HEK293 (cell line): ENCODE data around the gene BIRC6.

Experiments
- CTCF ChIA-PET: fragments of 350-600 bp; formaldehyde crosslinking; extraction: SDS; loops from one replicate; lab custom pipeline; 2021; ENCODE audit warnings: antibody characterized with exemption; lab: Yijun Ruan, JAX
- POLR2A ChIA-PET: fragments of 300-600 bp; formaldehyde crosslinking; extraction: SDS; loops from one replicate; lab custom pipeline; 2020; ENCODE audit warnings: antibody characterized with exemption, inconsistent platforms; lab: Yijun Ruan, JAX
- H3K27ac ChIP-seq: fragments of 200-500 bp; sonication (Bioruptor generic); 2 replicates; pipeline ENCODE4 v1.5.1; 2014; ENCODE audit warnings: low read depth, low read length, control low read depth, inconsistent platforms; ENCODE audit errors: extremely low read depth
- H3K36me3 ChIP-seq, 2 experiments: fragments of 200-500 bp in 1 of 2; sonication (Bioruptor generic) in 1 of 2; 1 replicate in 1 of 2; 2 replicates in 1 of 2; pipeline ENCODE4 v1.5.1; 2014 to 2017; ENCODE audit warnings: inconsistent platforms in 2 of 2, low read length in 2 of 2; ENCODE audit not compliant: control insufficient read depth in 2 of 2, insufficient read depth in 1 of 2
- H3K4me1 ChIP-seq: fragments of 200-500 bp; sonication (Bioruptor generic); 2 replicates; pipeline ENCODE4 v1.5.1; 2014; ENCODE audit warnings: mild to moderate bottlenecking, low read length, inconsistent platforms; ENCODE audit not compliant: control insufficient read depth, insufficient read depth
- H3K4me3 ChIP-seq: 2 replicates; pipeline ENCODE4 v1.5.1; 2011; ENCODE audit warnings: low read depth, mild to moderate bottlenecking, control low read depth, low read length, moderate library complexity
- H3K9me3 ChIP-seq: fragments of 200-500 bp; sonication (Bioruptor generic); 2 replicates; pipeline ENCODE4 v1.5.1; 2014; ENCODE audit warnings: low read depth, low read length, inconsistent platforms; ENCODE audit not compliant: control insufficient read depth, insufficient read depth
- ATF2 ChIP-seq: fragments of 450-650 bp; formaldehyde crosslinking; IDR thresholded peaks from 2 replicates; pipeline ENCODE4 v1.5.1; 2016; ENCODE audit warnings: missing biosample characterization, missing genetic modification characterization, low read depth
- BCL11A ChIP-seq: fragments of 450-650 bp; formaldehyde crosslinking; IDR thresholded peaks from 2 replicates; pipeline ENCODE4 v1.5.1; 2016; ENCODE audit warnings: low read depth, missing biosample characterization, missing genetic modification characterization
- IKZF3 ChIP-seq: fragments of 450-650 bp; IDR thresholded peaks from 2 replicates; pipeline ENCODE4 v1.5.0; 2018; ENCODE audit warnings: missing biosample characterization, mild to moderate bottlenecking, missing genetic modification characterization, moderate library complexity
- KLF1 ChIP-seq: fragments of 450-650 bp; formaldehyde crosslinking; IDR thresholded peaks from 2 replicates; pipeline ENCODE4 v1.5.1; 2016; ENCODE audit warnings: missing biosample characterization, missing genetic modification characterization
- OVOL3 ChIP-seq: fragments of 450-650 bp; formaldehyde crosslinking; IDR thresholded peaks from 2 replicates; pipeline ENCODE4 v1.5.1; 2016; ENCODE audit warnings: missing biosample characterization, missing genetic modification characterization
- REPIN1 ChIP-seq: fragments of 450-650 bp; formaldehyde crosslinking; IDR thresholded peaks from 2 replicates; pipeline ENCODE4 v1.5.1; 2017; ENCODE audit warnings: missing biosample characterization, missing genetic modification characterization, low read depth
- SALL2 ChIP-seq: fragments of 450-650 bp; formaldehyde crosslinking; IDR thresholded peaks from 2 replicates; pipeline ENCODE4 v1.5.0; 2017; ENCODE audit warnings: missing biosample characterization, mild to moderate bottlenecking, missing genetic modification characterization, borderline replicate concordance
- SP7 ChIP-seq: fragments of 450-650 bp; formaldehyde crosslinking; IDR thresholded peaks from 2 replicates; pipeline ENCODE4 v1.5.1; 2016; ENCODE audit warnings: missing biosample characterization, missing genetic modification characterization
- ZBTB20 ChIP-seq: fragments of 450-650 bp; formaldehyde crosslinking; IDR thresholded peaks from 2 replicates; pipeline ENCODE4 v1.5.1; 2016; ENCODE audit warnings: missing biosample characterization, missing genetic modification characterization
- ZBTB7A ChIP-seq: fragments of 450-650 bp; formaldehyde crosslinking; IDR thresholded peaks from 2 replicates; pipeline ENCODE4 v1.5.1; 2016; ENCODE audit warnings: low read depth, missing biosample characterization, missing genetic modification characterization
- ZFP69B ChIP-seq: fragments of 450-650 bp; formaldehyde crosslinking; IDR thresholded peaks from 2 replicates; pipeline ENCODE4 v1.5.1; 2016; ENCODE audit warnings: missing biosample characterization, missing genetic modification characterization
- ZNF114 ChIP-seq: fragments of 450-650 bp; formaldehyde crosslinking; IDR thresholded peaks from 2 replicates; pipeline ENCODE4 v1.5.0; 2017; ENCODE audit warnings: missing biosample characterization, missing genetic modification characterization
- ZNF174 ChIP-seq: fragments of 450-650 bp; formaldehyde crosslinking; IDR thresholded peaks from 2 replicates; pipeline ENCODE4 v1.5.0; 2017; ENCODE audit warnings: missing biosample characterization, mild to moderate bottlenecking, missing genetic modification characterization
- ZNF184 ChIP-seq: fragments of 450-650 bp; IDR thresholded peaks from 2 replicates; pipeline ENCODE4 v1.5.1; 2018; ENCODE audit warnings: missing biosample characterization, mild to moderate bottlenecking, missing genetic modification characterization
- ZNF19 ChIP-seq: fragments of 450-650 bp; formaldehyde crosslinking; IDR thresholded peaks from 2 replicates; pipeline ENCODE4; 2016; ENCODE audit warnings: missing biosample characterization, missing genetic modification characterization, low read depth
- ZNF2 ChIP-seq: fragments of 450-650 bp; formaldehyde crosslinking; IDR thresholded peaks from 2 replicates; pipeline ENCODE4 v1.5.1; 2016; ENCODE audit warnings: missing biosample characterization, missing genetic modification characterization
- ZNF266 ChIP-seq: fragments of 450-650 bp; formaldehyde crosslinking; IDR thresholded peaks from 2 replicates; pipeline ENCODE4 v1.5.1; 2016; ENCODE audit warnings: missing biosample characterization, missing genetic modification characterization, low read depth
- ZNF501 ChIP-seq: fragments of 450-650 bp; formaldehyde crosslinking; IDR thresholded peaks from 2 replicates; pipeline ENCODE4 v1.5.1; 2016; ENCODE audit warnings: missing biosample characterization, missing genetic modification characterization
- ZNF544 ChIP-seq: fragments of 450-650 bp; formaldehyde crosslinking; IDR thresholded peaks from 2 replicates; pipeline ENCODE4 v1.5.0; 2017; ENCODE audit warnings: missing biosample characterization, missing genetic modification characterization
- ZNF624 ChIP-seq: fragments of 450-650 bp; formaldehyde crosslinking; IDR thresholded peaks from 2 replicates; pipeline ENCODE4 v1.5.1; 2017; ENCODE audit warnings: missing biosample characterization, missing genetic modification characterization
- ZNF707 ChIP-seq: fragments of 450-650 bp; formaldehyde crosslinking; IDR thresholded peaks from 2 replicates; pipeline ENCODE4 v1.5.1; 2016; ENCODE audit warnings: missing biosample characterization, missing genetic modification characterization
- ZNF785 ChIP-seq: fragments of 450-650 bp; formaldehyde crosslinking; IDR thresholded peaks from 2 replicates; pipeline ENCODE4 v1.5.1; 2016; ENCODE audit warnings: missing biosample characterization, missing genetic modification characterization
- ZSCAN16 ChIP-seq: fragments of 450-650 bp; formaldehyde crosslinking; IDR thresholded peaks from 2 replicates; pipeline ENCODE4 v1.5.1; 2016; ENCODE audit warnings: missing biosample characterization, missing genetic modification characterization
- ZSCAN30 ChIP-seq: fragments of 450-650 bp; IDR thresholded peaks from 2 replicates; pipeline ENCODE4 v1.5.1; 2018; ENCODE audit warnings: missing biosample characterization, mild to moderate bottlenecking, missing genetic modification characterization, moderate library complexity
- ZXDB ChIP-seq: fragments of 450-650 bp; formaldehyde crosslinking; IDR thresholded peaks from 2 replicates; pipeline ENCODE4 v1.5.1; 2016; ENCODE audit warnings: missing biosample characterization, missing genetic modification characterization
- TF ChIP-seq, protein P1 (sequence below): fragments of 450-650 bp; formaldehyde crosslinking; IDR thresholded peaks from 2 replicates; pipeline ENCODE4 v1.5.0; 2017; ENCODE audit warnings: missing biosample characterization, missing genetic modification characterization, borderline replicate concordance

Gene BIRC6

DNA sequence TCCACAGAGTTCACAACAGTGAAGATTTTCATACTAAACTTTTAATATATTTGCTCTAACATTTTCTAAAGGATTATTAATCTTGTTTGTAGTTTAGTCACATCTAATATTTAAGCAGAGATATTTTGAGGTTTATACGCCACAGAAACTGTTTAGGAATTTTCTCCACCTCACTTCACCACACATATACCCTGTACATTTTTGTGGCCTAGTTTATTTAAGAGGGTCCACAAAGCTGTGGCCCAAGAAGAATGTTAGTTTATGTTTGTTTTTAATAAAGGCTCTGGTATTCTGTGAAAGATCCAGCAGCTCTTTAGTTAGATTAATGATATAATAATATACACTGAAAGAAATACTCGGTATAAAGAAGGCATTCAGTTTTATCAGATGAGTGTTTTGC lies 138.3 kb downstream of the BIRC6 start:
- ChIA-PET POLR2A (no interaction called here), CTCF (no interaction called here)
- no peak for TF ChIP-seq ZBTB20 (tag by site-specific recombination)
- TF ChIP-seq ZNF174 (tag by site-specific recombination): no peak
- TF ChIP-seq ZNF624: no peak
- no peak for TF ChIP-seq BCL11A (tag by site-specific recombination)
- no peak for TF ChIP-seq ZNF707 (tag by site-specific recombination)
- TF ChIP-seq SALL2: no peak
- no peak for TF ChIP-seq ZNF19
- TF ChIP-seq ZNF114 (tag by site-specific recombination): no peak
- no peak for TF ChIP-seq ZBTB7A (tag by site-specific recombination)
- no peak for TF ChIP-seq ATF2
- no peak for TF ChIP-seq ZNF184 (tag by site-specific recombination)
- TF ChIP-seq, protein P1, sequence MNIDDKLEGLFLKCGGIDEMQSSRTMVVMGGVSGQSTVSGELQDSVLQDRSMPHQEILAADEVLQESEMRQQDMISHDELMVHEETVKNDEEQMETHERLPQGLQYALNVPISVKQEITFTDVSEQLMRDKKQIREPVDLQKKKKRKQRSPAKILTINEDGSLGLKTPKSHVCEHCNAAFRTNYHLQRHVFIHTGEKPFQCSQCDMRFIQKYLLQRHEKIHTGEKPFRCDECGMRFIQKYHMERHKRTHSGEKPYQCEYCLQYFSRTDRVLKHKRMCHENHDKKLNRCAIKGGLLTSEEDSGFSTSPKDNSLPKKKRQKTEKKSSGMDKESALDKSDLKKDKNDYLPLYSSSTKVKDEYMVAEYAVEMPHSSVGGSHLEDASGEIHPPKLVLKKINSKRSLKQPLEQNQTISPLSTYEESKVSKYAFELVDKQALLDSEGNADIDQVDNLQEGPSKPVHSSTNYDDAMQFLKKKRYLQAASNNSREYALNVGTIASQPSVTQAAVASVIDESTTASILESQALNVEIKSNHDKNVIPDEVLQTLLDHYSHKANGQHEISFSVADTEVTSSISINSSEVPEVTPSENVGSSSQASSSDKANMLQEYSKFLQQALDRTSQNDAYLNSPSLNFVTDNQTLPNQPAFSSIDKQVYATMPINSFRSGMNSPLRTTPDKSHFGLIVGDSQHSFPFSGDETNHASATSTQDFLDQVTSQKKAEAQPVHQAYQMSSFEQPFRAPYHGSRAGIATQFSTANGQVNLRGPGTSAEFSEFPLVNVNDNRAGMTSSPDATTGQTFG (tag by site-specific recombination): no peak
- TF ChIP-seq ZNF785: no peak
- TF ChIP-seq ZXDB: no peak
- no peak for TF ChIP-seq REPIN1 (tag by site-specific recombination)
- no peak for TF ChIP-seq ZNF544 (tag by site-specific recombination)
- no peaks in the 10 kb centered on the region for H3K9me3 ChIP-seq
- H3K4me1 ChIP-seq: no peaks in the 10 kb centered on the region
- H3K36me3 ChIP-seq: peaks cover 32 to 41% of the 10 kb centered on the region in 2 experiments
- no peak overlapping the region for H3K4me3 ChIP-seq
- H3K27ac ChIP-seq: no peak overlapping the region

DNA sequence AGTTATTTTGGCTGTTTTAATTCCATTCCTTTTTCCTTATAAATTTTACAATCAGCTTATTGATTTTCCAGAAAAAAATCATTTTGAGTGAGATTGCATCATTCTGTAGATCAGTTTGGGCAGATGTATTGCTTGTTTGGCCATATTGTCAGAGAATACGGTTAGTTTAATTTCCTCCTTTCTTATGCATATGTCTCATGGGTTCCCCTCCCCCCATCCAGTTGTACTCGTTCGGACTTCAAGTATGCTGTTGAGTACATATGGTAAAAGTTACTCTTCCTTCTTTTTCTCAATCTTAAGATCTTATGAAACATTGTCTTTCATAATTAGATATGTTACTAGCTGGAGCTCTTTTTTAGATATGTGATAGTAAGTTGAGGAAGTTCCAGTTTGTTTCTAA lies 139.8 kb downstream of the BIRC6 start:
- Histone ChIP-seq H3K9me3 (no peaks in the 10 kb centered on the region), H3K27ac (no peak overlapping the region), H3K36me3 (peaks cover 44 to 45% of the 10 kb centered on the region in 2 experiments), H3K4me3 (no peak overlapping the region), H3K4me1 (no peaks in the 10 kb centered on the region)
- TF ChIP-seq OVOL3 (tag by site-specific recombination) (no peak), IKZF3 (tag by site-specific recombination) (no peak), ZNF266 (no peak), ZSCAN16 (no peak), ZNF2 (tag by site-specific recombination) (no peak), ZSCAN30 (no peak), SP7 (tag by site-specific recombination) (no peak), ZFP69B (tag by site-specific recombination) (no peak), KLF1 (tag by site-specific recombination) (no peak), ZNF501 (tag by site-specific recombination) (no peak)
- CTCF ChIA-PET: no interaction called here
- POLR2A ChIA-PET: no interaction called here
